Hepatic stellate cell (primary cell): Measurements from ENCODE around the gene DHRS9.

Experiments
- DNase-seq: peaks from one replicate; pipeline ENCODE4 v3.0.0; 2011; ENCODE audit warnings: low spot score

DHRS9 gene

DNA sequence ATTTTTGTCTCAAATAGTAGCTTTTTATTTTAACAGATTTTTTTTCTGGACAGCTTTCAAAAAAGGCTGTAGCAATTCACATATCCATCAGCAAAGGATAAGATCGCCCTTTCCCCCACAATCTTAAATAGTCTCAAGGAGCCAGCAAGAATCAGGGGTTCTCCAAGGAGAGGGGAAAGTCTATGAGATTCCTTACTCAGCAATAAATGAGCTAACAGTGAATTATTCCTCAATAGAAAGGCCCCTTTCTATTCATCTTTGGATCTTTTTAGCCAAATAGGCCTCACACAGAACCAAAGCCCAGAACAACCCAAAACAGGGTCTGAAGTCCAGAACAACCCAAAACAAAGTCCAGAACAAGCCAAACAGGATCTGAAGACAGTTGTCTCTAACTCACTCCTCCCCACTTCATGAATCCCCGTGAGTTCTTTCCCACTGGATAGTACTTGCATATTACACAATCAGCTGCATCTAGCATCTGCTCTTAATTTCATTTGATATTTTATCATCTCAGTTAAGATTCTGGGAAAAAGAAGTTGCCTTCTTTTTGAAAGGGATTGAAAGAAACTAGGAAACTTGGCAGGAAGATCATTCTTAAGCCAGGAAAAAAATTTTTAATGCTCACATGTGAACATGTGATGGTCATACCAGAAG lies 3.4 kb upstream of the DHRS9 start:
- no peak for DNase-seq

DNA sequence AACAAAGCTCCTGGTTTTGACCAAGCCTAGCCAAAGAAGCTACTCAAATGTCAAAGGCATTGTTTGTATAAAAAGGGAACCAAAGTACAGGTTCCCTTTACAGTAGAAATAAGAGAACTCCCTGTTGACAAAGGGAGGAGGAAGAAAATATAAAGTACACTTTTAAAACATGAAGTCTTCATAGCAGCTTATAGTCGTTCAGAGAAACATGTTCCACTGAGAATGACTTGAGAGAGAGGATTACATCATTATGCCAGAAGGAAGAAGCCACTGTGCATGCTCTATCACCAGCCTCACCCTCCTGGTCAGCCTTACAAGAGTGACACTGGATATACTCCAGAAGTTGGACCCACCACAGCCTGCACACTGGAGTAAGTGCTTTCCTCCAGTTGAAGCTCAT lies 2.5 kb upstream of the DHRS9 start:
- no peak for DNase-seq

DNA sequence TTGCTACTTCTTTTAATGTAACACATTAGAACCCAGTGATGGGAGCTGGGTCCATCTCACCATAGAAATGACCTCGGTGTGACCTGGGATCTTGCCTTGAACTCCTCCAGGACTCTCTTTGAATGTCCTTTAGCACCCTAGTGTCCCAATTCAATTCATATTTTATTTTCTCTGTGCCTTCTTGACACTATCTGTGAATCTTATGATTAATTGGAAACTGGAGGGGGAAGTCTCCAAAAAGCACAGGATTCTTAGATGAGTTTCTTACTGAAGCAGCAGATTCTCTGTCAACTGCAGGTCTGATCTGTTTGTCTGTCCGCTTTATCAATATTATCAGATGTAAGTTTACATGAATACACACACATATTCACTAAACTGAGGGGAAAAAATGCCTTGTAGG lies 470 bp downstream of the DHRS9 start:
- DNase-seq, result no peak

DNA sequence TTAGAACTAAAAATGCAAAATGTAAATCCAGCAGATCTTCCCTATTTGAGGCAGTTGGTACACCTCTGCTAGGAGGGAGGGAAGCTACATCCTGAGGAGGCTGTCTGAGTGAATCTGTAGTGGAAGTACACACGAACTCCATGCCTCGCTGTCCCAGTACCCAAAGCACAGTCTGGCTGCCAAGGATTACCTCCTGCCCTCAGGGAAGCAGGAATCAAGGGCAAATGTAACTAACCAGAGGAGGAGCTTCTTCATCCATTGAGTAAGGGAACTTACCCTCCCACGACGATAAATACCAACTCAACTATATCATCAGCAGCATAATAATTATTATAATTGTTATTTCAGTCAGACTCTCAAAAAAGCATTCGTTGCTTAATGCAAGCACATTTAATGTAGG lies 2.1 kb downstream of the DHRS9 start:
- no peak for DNase-seq

DNA sequence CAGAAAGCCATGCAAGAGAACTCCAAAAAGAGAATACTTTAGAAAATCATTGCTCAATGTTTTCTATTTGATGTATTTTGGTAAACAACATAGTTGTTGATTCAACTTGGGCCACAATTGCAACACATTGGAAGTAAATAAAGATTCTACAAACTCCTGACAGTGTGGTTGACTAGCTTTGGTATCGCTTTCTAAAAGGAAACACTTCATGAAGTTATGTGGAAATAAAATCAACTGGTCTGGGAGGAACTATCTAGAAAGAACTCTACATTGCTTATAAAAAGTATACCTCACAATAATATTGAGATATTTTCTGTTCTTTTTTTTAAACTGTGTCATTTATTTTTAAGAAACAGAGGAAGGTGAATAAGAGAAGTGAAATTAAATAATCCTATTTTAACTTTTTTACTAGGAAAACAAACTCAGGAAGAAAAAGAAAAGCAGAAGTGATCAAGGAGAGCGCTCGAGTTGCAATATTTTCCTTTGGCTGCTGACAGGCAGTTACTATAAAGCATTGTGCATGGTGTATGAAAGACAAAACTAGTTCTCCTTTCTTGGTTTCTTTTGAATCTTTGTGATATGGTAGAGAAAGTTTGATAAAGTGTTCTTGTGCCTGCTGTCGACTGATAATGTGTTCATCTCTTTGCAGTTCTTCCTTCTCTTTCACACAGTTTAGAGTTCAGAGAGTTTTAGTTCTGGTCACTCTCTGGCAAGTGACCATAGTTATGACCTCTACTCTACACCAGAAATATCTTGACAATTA lies 3.0 kb downstream of the DHRS9 start:
- DNase-seq, result no peak

DNA sequence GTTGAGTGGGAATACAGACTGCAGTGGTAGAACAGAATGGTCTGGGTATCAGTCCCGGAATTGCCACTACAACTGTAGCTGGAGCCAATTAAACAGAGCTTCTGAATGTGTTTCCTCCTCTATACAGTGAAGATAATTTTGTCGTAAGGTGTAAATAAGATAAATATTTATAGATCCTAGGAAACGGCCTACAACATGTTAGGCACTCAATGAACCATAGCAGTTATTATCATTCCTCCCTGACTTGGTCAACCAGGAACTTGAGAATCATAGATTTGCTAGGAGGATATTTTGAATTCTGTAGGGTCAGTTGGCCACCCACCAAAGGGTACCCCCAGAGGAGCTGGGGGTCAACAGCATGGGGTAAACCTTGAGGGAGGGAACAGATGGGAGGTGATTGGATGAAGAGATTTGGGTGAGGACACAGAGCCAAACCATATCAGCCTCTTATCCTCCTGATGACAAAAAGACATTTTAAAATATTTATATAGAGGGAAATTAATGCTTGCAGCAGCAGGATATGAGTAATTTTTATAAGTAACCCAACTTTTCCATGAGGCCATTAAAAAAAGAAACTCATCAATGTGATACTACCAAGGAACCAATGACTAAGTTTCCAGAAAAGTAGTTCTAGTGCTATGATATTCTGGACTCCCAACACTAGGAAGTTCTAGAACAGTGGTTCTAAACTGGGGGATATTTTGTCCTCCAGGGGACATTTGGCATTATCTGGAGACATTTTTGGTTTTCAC lies 4.0 kb downstream of the DHRS9 start:
- no peak for DNase-seq

DNA sequence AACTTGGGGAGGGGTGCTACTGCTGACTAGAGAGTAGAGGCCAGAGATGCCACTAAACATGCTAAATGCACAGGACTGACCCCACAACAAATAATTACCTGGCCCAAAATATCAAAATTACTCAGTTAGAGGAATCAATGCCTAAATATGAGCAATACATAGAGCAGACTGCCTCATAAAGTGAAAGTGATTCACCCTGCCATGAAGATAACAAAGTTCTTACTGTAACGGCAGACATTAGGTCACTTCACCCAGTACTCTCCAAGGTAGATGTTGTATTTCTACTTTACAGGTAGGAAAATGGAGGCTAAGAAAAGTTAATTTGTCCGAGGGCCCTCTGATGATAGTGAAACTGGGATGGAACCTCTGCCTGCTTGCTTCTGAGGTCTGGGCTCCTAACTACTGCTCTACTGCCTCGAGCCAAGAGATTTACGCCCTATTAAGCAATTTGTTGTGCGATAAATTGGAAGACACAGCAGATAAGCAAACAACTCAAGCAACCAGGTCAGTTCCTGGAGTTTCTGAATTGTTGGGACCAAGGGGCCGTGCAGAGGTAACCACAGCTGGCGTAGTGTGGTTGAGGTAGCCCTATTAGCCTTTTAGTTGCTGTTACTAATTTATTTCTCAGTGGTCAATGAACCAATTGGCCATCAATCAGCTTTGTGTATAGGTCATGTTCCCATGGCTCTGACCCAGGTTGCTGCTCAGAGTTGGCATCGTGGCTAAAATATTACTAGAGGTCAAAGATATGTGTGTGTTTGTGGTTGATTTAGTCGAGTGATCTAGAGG lies 4.8 kb downstream of the DHRS9 start:
- DNase-seq, result no peak

DNA sequence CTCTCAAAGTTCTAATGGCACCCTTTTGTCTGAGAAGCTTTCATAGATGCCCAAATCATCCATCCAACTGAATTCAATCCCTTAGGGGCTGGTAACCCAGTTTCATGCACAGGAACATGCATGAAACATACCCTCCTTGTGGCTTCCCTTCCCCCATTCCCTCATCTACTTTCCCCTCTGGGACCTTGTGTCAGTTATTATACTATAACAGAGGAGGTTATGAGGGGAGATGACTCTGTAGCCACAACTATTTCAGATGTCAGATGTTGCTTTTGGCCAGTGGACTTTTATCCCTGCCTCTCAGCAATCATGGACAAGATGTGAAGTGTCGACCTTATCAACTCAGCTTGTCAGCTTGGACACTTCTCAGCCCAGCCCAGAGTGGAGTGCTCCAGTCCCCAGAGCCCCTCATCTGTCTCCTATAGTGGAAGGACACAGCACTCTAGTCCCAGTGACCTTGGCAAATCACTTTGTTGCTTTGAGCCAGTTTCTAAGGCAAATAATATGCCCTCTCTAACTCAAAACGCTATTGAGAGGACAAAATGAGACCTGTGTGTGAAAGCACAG lies 8.4 kb downstream of the DHRS9 start:
- no peak for DNase-seq

DNA sequence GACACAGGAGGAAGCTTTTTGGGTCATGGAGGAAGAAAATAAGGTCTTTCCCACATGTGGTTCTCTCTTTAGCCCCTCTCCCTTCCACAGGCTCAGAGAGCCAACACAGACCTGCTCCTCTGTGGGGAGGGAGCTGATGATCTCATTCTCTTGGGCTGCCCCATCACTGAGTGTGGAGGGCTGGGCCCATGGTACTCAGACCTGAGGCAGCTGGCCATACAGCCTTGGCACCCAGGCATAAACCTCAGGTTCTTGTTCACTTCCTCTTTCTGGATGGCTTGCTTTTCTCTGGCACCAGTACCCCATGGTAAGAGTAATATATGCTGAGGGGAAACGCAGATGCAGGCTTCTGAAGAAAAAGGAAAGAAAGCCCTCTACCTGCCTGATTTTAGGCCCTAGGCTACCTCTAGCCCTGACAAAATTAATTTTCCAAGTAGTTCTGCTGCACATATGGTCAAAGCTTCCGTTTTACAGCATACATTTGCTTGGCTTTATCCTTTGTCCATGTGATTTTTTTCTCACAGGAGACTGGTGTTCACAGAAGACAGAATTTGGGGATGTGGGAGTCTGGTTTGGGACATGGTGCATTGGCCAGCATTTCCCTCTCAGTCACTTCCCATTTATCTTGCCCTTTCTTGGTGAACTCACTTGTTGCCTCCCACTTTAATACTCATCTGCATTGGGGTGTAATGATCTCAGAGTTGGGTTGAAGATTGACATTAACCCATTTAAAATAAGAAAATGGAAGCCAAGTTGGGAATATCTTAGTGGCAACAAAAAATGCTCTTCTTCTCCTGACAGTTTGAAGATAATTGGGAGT lies 11.1 kb downstream of the DHRS9 start:
- DNase-seq, result no peak

DNA sequence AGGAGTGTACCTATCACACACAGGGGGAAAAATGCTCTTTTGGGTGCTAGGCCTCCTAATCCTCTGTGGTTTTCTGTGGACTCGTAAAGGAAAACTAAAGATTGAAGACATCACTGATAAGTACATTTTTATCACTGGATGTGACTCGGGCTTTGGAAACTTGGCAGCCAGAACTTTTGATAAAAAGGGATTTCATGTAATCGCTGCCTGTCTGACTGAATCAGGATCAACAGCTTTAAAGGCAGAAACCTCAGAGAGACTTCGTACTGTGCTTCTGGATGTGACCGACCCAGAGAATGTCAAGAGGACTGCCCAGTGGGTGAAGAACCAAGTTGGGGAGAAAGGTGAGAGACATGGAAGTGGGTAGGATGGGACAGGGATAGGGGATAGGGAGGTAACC lies 12.2 kb downstream of the DHRS9 start:
- no peak for DNase-seq

DNA sequence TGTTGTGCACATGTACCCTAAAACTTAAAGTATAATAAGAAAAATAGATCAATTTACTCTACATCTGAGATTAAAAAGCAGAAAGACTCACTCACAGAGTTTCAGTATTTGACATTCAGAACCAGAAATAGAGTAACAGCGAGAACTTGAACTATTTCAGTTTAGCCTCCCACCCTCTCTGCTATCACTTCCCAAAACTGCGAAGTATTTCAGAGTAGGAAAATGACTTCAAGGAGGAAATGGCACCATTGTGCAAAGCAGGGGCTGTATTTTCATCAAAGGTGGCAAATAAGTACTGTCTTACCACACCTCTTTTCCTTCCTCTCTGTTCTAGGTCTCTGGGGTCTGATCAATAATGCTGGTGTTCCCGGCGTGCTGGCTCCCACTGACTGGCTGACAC lies 13.6 kb downstream of the DHRS9 start:
- DNase-seq, result no peak

DNA sequence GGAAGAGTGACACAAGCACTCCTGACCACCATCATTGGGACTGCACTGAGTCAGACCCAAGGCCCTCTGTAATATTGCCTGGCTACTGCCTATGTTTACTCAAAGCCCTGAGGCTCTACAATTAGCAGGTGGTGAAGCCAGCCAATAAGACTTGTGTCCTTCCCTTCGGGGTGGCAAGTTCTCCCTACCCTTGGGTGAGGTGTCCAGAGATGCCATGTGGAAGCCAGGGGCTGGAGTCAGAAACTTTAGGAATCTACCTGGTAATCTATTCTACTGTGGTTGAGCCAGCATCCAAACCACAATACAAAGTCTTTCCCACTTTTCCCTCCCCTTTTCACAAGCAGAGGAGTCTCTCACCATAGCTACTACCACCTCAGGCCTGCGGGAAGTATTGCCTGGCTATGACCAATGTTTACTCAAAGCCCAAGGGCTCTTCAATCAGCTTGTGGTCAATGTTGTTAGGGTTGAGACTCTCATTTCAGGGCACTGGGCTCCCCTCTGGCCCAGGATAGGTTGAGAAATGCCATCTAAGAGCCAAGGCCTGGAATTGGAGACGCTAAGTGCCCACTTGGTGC lies 17.6 kb downstream of the DHRS9 start:
- no peak for DNase-seq

DNA sequence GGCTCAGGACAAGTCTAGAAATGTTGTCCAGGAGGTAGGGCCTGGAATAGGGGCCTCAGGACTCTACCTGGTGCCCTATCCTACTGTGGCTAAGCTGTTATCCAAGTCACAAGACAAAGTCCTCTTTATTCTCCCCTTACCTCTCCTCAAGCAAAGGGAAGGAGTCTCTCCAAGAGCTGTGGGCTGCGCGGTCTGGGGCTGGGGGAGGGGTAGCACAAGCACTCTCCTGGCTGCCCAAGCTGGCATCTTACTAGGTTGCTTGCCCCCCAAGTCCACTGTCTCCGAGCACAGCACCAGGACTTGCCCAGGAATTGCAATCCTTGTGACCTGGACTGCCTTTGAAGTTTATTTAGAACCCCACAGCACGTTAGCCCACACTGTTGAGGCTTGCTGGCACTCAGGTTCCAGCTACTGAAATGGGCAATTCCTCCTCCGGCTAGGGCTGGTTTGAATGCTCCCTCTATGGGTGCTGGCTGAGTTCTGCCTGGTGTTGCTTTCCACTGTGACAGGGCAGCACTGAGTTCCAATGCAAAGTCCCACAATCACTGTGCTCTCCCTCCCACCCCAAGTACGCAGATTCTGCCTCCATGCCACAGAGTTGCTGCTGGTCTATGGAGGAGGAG lies 18.5 kb downstream of the DHRS9 start:
- no peak for DNase-seq

DNA sequence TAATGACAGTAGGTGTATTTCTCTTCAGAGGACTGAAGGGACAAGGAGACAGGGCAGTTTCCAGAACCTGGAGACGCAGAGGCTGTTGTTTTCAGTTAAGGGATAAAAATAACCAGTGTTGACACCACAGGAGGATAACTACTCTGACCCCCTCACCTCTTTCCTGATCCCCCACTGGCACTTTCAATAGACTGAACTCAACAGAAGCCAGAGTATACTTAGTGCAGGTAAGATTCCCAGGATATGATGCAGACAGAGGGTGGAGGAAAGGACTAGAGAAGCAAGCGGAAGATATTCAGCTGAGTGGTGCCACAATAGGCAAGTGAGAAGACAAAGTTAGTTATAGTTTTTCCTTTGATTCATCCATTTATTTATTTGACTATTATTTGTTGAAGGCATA lies 19.8 kb downstream of the DHRS9 start:
- DNase-seq, result no peak

DNA sequence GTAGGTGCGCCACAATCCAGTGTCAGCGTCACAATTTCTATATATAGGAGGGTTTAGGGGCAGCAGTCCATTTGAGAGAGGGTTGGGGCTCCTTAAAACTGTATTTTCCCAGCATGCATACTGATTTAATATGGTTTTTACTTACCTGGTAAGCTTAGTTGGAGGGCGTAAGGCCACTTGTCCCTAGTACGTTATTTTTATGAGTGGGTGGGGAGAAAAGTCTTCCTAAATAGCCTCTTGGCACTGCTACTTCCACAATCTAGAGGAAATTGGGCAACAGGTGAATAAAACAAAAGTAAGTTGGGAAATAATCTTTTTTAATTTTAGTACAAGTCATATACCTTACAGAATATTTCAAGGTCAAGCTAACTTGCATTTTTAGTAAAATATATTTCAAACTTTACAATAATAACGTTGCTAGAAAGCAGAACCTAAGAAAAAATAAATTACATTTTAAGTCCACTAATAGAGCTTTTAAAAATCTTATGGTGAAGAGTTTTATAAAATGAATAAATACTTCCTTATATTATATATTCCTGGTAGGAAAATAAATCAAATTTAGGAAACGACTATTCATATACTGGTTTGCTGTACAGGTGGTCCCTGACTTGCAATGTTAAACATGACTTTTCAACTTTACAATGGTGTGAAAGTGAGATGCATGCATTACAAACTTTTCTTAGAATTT lies 20.9 kb downstream of the DHRS9 start:
- DNase-seq, result no peak

DNA sequence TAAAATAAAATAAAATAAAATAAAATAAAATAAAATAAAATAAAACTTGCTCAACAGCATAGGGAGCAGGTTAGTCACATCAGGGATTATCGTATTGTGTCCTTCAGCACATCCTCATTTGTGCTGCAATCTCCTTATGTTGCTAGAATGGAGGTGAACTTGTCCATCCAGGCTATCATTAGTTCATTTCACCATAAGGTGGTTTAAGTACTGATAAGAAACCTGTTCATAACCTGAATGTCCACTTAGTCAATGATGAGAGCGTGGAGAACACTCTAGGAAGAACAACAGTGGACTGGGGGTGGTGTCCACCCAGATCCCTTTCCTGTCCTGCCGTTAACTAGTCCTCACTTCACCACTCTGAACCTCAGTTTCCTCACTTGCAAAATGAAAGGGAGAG lies 21.9 kb downstream of the DHRS9 start:
- no peak for DNase-seq

DNA sequence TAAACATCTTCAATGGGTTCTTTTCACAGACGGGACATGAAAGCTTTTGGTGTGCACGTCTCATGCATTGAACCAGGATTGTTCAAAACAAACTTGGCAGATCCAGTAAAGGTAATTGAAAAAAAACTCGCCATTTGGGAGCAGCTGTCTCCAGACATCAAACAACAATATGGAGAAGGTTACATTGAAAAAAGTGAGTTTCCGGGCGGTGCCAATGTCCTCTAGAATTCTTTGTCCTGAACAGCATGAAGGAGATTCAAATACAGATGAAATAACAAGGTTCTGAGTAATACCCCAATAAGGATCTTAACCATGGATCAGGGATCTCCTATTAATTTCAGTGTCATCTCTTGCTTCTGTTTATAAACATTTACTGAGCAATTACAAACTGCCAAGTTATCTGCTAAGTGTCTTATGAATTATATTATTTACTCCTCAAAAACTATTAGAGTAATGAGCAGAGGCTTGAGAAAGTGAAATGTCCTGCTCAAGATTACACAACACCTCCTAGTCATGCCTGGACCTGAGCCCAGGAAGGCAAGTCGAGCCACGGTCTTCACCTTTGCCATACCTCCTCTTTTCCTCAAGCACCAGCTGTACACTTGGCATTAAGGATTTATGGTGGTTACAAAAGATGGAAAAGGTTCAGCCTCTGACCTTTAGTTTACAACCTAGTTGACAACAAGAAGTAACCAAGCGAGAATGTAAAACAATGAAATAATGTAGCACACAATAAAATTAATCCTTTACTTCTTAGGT lies 22.6 kb downstream of the DHRS9 start:
- no peak for DNase-seq

DNA sequence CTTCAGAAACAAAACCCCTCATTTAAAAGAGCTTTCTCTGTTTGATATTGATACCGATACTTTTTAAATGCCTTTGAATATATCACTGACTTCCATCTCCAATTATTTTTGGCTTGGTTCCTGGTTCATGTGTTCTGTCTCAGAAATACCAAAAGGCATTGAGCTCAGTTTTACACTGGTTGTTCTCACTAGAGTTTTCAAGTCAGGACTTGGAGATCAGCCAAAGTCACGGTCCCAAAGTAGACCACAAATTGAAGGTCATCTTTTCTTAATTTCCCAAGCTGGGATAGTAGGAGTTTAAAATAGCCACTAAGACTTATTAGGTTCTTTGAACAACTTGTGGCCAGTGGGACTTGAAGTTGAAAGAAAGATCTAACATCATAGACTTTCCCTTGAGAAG lies 24.2 kb downstream of the DHRS9 start:
- no peak for DNase-seq

DNA sequence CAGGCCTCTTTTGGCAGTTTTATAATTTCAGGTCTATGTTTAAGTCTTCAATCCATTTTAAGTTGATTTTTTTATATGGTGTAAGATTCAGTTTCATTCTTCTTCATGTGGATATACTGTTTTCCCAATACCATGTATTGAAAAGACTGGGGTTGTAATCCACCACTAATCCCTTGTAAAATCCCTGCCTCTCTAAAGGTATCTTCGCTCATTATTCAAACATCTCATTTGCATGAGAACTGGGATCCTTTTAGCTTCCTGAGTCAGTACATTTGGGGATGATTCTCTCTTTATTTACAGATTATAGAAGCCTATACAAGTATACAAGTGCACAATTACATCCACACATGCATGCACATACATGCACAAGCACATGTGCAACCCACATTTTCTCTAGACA lies 25.3 kb downstream of the DHRS9 start:
- no peak for DNase-seq
